Central memory CD8-positive, alpha-beta T cell (primary cell): ENCODE data around the gene TTLL13.

Source experiments
- ATAC-seq: fragments of 150-1000 bp; cut with Tn5 transposase; replicated peaks from 2 replicates; pipeline ENCODE4 v1.10.0; 2022; ENCODE audit warnings: mild to moderate bottlenecking, moderate FRiP score, moderate number of reproducible peaks; ENCODE audit not compliant: poor library complexity, severe bottlenecking; ENCODE audit errors: extremely low read depth
- DNase-seq, 2 donors: peaks; one replicate each; pipeline ENCODE4 v3.0.0; 2021; ENCODE audit warnings: low spot score in 2 of 2
- H3K27ac Mint-ChIP-seq: one replicate; pipeline ENCODE4 v1.8.0; 2022; ENCODE audit warnings: low read depth, mild to moderate bottlenecking, moderate library complexity, mixed read lengths
- H3K27me3 Mint-ChIP-seq: one replicate; pipeline ENCODE4 v1.8.0; 2022; ENCODE audit warnings: mixed read lengths
- H3K36me3 Mint-ChIP-seq: one replicate; pipeline ENCODE4 v1.8.0; 2022; ENCODE audit warnings: mild to moderate bottlenecking, moderate library complexity, mixed read lengths; ENCODE audit not compliant: insufficient read depth
- H3K4me1 Mint-ChIP-seq: one replicate; pipeline ENCODE4 v1.8.0; 2022; ENCODE audit warnings: mixed read lengths
- H3K4me3 Mint-ChIP-seq: one replicate; pipeline ENCODE4 v1.8.0; 2022; ENCODE audit warnings: mild to moderate bottlenecking, moderate library complexity, mixed read lengths
- H3K9me3 Mint-ChIP-seq: one replicate; pipeline ENCODE4 v1.8.0; 2022; ENCODE audit warnings: mixed read lengths

TTLL13 gene, protein sequence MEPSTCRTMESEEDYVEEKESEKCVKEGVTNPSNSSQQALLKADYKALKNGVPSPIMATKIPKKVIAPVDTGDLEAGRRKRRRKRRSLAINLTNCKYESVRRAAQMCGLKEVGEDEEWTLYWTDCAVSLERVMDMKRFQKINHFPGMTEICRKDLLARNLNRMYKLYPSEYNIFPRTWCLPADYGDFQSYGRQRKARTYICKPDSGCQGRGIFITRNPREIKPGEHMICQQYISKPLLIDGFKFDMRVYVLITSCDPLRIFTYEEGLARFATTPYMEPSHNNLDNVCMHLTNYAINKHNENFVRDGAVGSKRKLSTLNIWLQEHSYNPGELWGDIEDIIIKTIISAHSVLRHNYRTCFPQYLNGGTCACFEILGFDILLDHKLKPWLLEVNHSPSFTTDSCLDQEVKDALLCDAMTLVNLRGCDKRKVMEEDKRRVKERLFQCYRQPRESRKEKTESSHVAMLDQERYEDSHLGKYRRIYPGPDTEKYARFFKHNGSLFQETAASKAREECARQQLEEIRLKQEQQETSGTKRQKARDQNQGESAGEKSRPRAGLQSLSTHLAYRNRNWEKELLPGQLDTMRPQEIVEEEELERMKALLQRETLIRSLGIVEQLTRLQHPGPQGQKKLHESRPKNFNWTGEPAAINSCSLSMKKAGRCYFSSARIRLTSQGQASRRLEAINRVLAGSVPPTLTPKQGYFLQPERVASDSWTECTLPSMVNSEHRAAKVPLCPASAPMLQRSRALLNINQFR

DNA sequence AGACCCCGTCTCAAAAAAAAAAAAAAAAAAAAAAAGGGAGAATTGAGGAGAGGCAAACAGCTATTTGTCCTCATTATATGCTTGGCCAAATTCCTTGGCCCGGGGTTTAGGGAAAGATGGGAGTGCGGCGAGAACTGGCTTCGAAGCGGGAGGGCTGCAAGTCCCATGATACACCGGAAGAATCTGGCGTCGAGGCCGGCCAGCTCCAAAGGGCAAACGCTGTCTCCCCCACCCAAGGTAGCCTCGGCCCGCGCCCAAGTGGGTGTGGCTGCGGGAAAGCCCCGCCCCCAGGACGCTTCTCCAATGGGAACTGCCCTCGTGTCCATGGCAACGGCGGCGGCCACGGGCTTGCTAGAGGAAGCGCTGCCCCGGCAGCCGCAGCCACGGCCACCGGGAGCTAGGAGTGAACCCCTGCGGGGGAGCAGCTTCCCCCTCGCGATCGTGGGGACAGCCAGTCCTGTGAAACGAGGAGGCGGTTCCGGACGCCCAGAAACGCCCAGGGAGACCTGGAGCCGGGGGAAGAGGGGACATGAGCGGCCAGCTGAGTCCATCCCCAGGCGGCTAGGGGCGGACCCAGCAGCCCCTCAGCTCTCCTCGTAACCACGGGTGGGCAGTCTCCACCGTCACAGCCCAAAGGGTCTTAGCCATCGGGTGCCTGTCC lies at the start of gene TTLL13:
Gene TTLL13 (plus strand): TSS at position 354 of the 661 bp plus-strand sequence. CDS start 1,075 bp downstream, outside the sequence.
- DNase-seq (peak; percentile 36 to 40), ATAC-seq (peak; percentile 81)
- Mint-ChIP-seq H3K4me1 (peaks cover 7% of the 10 kb centered on the region), H3K4me3 (peak within 1 kb of the TSS; percentile 66), H3K9me3 (no peaks in the 10 kb centered on the region), H3K27ac (peak within 1 kb of the TSS; percentile 85), H3K36me3 (no peaks in the 10 kb centered on the region), H3K27me3 (no peaks in the 10 kb centered on the region)

DNA sequence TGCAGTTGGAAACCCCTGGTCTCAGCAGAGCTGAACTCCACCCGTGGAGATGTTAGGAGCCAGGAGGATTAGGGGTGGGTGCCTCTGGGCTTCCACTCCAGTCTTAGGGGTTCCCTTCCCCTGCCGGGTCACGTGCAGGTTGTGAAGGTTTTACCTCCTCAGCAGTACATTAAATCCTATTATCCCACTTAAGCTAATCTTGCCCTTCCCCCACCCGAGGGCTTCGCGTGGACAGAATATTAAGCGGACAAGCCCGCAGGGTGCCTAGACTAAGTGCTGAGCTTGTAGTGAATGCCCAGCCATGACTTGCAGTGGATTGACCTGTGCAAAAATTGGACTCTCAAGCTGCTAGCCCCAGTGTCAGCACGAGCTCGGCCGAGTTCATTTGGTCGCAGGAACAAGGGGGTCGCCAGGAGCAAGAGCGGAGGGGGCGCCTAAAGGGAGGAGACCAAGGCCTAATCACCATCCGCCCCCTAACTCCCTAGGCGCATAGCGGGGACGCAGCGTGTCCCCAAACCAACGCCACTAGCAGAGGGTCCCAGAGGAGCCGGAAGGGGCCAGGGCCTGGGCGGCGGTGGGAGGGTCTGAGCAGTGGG lies 48.7 kb upstream of the TTLL13 start:
- H3K4me1 Mint-ChIP-seq: peaks cover 27% of the 10 kb centered on the region
- no peak for DNase-seq
- H3K27me3 Mint-ChIP-seq: no peaks in the 10 kb centered on the region

DNA sequence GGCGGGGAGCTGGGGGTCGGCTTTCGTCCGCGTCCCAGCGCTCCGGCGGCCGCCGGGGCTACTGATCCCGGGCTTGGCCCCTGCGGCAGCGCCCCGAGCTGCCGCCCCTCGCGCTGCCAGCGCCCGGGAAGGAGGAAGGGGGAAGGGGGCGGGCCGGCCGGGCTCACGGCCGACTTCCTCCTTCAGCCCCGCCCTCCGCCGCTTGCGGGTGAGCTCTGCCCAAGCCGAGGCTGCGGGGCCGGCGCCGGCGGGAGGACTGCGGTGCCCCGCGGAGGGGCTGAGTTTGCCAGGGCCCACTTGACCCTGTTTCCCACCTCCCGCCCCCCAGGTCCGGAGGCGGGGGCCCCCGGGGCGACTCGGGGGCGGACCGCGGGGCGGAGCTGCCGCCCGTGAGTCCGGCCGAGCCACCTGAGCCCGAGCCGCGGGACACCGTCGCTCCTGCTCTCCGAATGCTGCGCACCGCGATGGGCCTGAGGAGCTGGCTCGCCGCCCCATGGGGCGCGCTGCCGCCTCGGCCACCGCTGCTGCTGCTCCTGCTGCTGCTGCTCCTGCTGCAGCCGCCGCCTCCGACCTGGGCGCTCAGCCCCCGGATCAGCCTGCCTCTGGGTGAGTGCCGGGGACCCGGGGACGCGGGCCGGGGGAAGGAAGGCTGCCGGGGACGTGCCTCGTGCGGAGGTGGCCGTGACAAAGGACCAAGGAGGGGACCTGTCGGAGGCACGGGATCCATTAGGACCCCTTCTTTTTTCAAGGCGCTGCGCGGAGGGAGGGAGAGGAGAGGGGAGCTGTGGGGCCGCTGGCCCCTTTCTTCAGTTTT lies 48.0 kb upstream of the TTLL13 start, which contains the start of gene SEMA4B:
Gene SEMA4B (plus strand): TSS at position 201 of the 814 bp plus-strand sequence. CDS start 249 bp downstream, at position 450.
- peak; percentile 40 to 49 for DNase-seq
- H3K4me1 Mint-ChIP-seq: peaks cover 32% of the 10 kb centered on the region
- peaks cover 2% of the 10 kb centered on the region for H3K36me3 Mint-ChIP-seq
- ATAC-seq: peak; percentile 87
- peak within 1 kb of the TSS; percentile 29 for H3K27ac Mint-ChIP-seq
- H3K27me3 Mint-ChIP-seq: no peaks in the 10 kb centered on the region
- H3K9me3 Mint-ChIP-seq: no peaks in the 10 kb centered on the region
- H3K4me3 Mint-ChIP-seq: peak within 1 kb of the TSS; percentile 86

More for the DNA sequence above, 48.7 kb upstream of the TTLL13 start:
- Mint-ChIP-seq H3K27ac (peak overlapping the region; percentile 25), H3K4me3 (peak overlapping the region; percentile 86), H3K9me3 (no peaks in the 10 kb centered on the region), H3K36me3 (peaks cover 2% of the 10 kb centered on the region)
- no peak for ATAC-seq

DNA sequence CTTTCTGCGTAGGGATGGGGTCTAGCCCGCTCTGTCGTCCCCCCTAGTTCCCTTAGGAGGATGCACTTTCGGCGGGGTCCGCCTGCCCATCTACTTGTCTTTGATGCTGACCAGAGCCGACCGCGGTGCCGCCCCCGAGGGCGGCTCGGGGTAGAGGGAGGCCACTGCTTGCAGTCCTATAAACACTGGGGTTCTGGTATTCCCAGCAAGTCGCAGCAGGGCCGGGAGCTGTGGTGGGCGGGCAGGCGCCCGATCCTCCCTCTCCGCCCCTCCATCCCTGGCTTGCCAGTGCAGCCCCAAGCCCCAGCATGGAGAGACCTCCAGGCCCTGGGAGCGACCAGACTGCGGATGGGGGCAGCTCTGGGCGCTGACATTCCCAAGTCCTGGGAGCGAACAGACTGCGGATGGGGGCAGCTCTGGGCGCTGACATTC lies 47.4 kb upstream of the TTLL13 start:
- H3K4me1 Mint-ChIP-seq: peaks cover 34% of the 10 kb centered on the region
- H3K27ac Mint-ChIP-seq: peak overlapping the region; percentile 29
- H3K36me3 Mint-ChIP-seq: peaks cover 5% of the 10 kb centered on the region
- ATAC-seq: no peak
- H3K27me3 Mint-ChIP-seq: no peaks in the 10 kb centered on the region
- no peaks in the 10 kb centered on the region for H3K9me3 Mint-ChIP-seq
- H3K4me3 Mint-ChIP-seq: peak overlapping the region; percentile 86
- no peak for DNase-seq

GRCh38 chr15:90202929-90203328 lies 46.4 kb upstream of the TTLL13 start:
- Mint-ChIP-seq H3K27ac (no peak overlapping the region), H3K27me3 (no peaks in the 10 kb centered on the region), H3K4me3 (peak overlapping the region; percentile 86), H3K4me1 (peaks cover 34% of the 10 kb centered on the region), H3K36me3 (peaks cover 5% of the 10 kb centered on the region), H3K9me3 (no peaks in the 10 kb centered on the region)
- no peak for ATAC-seq
- no peak for DNase-seq

DNA sequence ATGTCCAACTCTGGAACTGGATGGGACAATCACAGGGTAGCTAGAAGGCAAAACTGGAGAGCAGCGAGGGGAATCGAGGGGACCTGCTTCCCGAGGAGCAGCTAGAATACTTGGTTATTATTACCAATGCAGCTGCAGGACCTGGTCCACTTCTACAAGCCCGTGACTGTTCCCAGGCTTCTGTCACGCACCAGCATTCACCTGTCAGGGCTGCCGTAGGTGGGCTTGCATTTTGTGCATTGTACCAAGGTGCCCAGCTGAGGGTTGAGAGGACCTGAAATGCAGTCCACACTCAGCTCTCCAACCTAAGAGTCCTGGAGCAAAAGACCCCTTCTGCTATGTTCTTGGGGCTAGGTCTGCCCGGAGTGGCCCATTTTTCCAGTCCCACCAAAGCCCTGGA lies 45.9 kb upstream of the TTLL13 start:
- ATAC-seq (no peak), DNase-seq (no peak)
- no peak overlapping the region for H3K27ac Mint-ChIP-seq
- no peak overlapping the region for H3K4me3 Mint-ChIP-seq
- H3K36me3 Mint-ChIP-seq: peaks cover 5% of the 10 kb centered on the region
- no peaks in the 10 kb centered on the region for H3K9me3 Mint-ChIP-seq
- peaks cover 34% of the 10 kb centered on the region for H3K4me1 Mint-ChIP-seq
- H3K27me3 Mint-ChIP-seq: no peaks in the 10 kb centered on the region

GRCh38 chr15:90203922-90204321 lies 45.4 kb upstream of the TTLL13 start:
- peaks cover 5% of the 10 kb centered on the region for H3K36me3 Mint-ChIP-seq
- no peaks in the 10 kb centered on the region for H3K9me3 Mint-ChIP-seq
- ATAC-seq (no peak), DNase-seq (no peak)
- H3K4me1 Mint-ChIP-seq: peaks cover 34% of the 10 kb centered on the region
- no peaks in the 10 kb centered on the region for H3K27me3 Mint-ChIP-seq
- H3K27ac Mint-ChIP-seq: no peak overlapping the region
- no peak overlapping the region for H3K4me3 Mint-ChIP-seq

DNA sequence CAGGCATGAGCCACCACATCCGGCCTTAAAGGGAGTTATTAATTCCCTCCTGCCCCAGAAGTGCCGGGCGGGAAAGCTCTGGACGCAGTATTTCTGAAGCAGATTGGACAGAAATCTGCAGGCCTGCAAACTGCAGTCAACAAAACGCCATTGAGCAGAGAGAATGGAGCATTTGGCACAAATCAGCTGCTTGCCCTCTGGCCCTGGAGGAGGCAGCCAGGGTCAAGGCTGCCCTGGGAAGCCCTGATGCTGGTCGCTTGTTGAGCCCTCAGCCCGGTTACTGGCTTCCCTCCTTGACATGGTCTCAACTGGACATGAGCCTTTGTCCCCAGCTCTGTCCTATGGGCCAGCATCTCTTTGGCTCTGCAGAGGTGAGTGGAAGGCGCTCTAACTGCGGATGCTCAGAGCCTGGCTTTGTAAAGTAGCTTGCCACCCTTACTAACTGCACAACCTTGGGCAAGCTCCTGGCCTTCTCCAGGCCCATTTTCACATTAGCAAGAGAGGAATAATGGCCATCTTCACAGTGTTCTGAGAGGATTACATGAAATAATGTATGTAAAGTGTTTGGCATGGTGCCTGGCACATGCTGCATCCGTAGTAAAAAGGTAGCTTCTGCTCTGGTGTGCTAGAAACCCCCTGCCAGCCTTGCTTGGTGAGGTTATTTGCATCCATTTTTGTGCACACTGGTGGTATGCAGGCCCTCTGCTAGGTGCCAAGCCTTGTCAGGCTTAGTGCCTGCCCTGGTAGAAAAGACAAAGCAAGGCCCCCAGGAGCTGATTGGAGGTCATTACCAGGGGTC lies 44.1 kb upstream of the TTLL13 start:
- Mint-ChIP-seq H3K4me1 (peaks cover 41% of the 10 kb centered on the region), H3K4me3 (no peak overlapping the region), H3K36me3 (peaks cover 5% of the 10 kb centered on the region), H3K9me3 (no peaks in the 10 kb centered on the region), H3K27me3 (no peaks in the 10 kb centered on the region), H3K27ac (no peak overlapping the region)
- no peak for ATAC-seq
- DNase-seq: no peak

- no peak for ATAC-seq
- Mint-ChIP-seq H3K4me1 (peaks cover 42% of the 10 kb centered on the region), H3K27me3 (no peaks in the 10 kb centered on the region), H3K9me3 (no peaks in the 10 kb centered on the region), H3K4me3 (no peak overlapping the region), H3K27ac (no peak overlapping the region), H3K36me3 (peaks cover 5% of the 10 kb centered on the region)
- DNase-seq: no peak
These were observed 43.5 kb upstream of the TTLL13 start for GRCh38 chr15:90205886-90206285.

GRCh38 chr15:90207252-90207651 lies 42.1 kb upstream of the TTLL13 start:
- H3K4me3 Mint-ChIP-seq: no peak overlapping the region
- no peak for ATAC-seq
- no peaks in the 10 kb centered on the region for H3K9me3 Mint-ChIP-seq
- no peak overlapping the region for H3K27ac Mint-ChIP-seq
- DNase-seq: no peak
- no peaks in the 10 kb centered on the region for H3K27me3 Mint-ChIP-seq
- H3K4me1 Mint-ChIP-seq: peaks cover 41% of the 10 kb centered on the region
- H3K36me3 Mint-ChIP-seq: peaks cover 5% of the 10 kb centered on the region

- no peaks in the 10 kb centered on the region for H3K9me3 Mint-ChIP-seq
- peaks cover 2% of the 10 kb centered on the region for H3K36me3 Mint-ChIP-seq
- no peak overlapping the region for H3K4me3 Mint-ChIP-seq
- no peak overlapping the region for H3K27ac Mint-ChIP-seq
- DNase-seq (no peak), ATAC-seq (no peak)
- peaks cover 33% of the 10 kb centered on the region for H3K4me1 Mint-ChIP-seq
- H3K27me3 Mint-ChIP-seq: no peaks in the 10 kb centered on the region
These were observed 41.0 kb upstream of the TTLL13 start for GRCh38 chr15:90208356-90208755.
